ENCODE results near the gene CNIH3. TPM values are rescaled to one million over a fixed set of nuclear protein-coding genes. Genes with fewer than 3 reads are reported as not detected.

Gene CNIH3
- polyA plus RNA-seq, 1 donor (not counting 4 experiments of a cell fraction or from before 2014, with no cell fraction given) = 0.81 TPM

GRCh38 chr1:224660074-224660473 lies 44.0 kb downstream of the CNIH3 start:
- no peak for DNase-seq (ENCODE audit: low read depth, low spot score)
- H3K79me2 ChIP-seq (ENCODE audit: control insufficient read depth, insufficient read depth, low read length) = no peaks in the 10 kb centered on the region
- no peak overlapping the region for H3K9ac ChIP-seq (ENCODE audit: control insufficient read depth, extremely low read depth, insufficient read depth, low read length)
- H3K36me3 ChIP-seq (ENCODE audit: control insufficient read depth in 2 of 2, extremely low read depth in 1 of 2, insufficient read depth in 2 of 2, low read length in 2 of 2) = no peaks in the 10 kb centered on the region
- no peaks in the 10 kb centered on the region for H3K9me1 ChIP-seq (ENCODE audit: control insufficient read depth, extremely low read depth, insufficient read depth, low read length)
- no peaks in the 10 kb centered on the region for H4K20me1 ChIP-seq (ENCODE audit: control insufficient read depth, extremely low read depth, insufficient read depth, low read length)
- no peaks in the 10 kb centered on the region for H3K27me3 ChIP-seq (ENCODE audit: control insufficient read depth, extremely low read depth, insufficient read depth, low read length)
- no peak overlapping the region for H3K27ac ChIP-seq (ENCODE audit: control insufficient read depth, insufficient read depth, low read length)
- dilution Hi-C loops (cut with MboI; ENCODE audit: extremely low pct_ligation_motif_present, low sequenced_read_pairs) = no loop called here
- H3K4me1 ChIP-seq (ENCODE audit: control insufficient read depth, extremely low read depth, insufficient read depth, low read length) = no peaks in the 10 kb centered on the region
- no peak overlapping the region for H2AFZ ChIP-seq (ENCODE audit: control insufficient read depth, low read length)
- no peaks in the 10 kb centered on the region for H3K9me3 ChIP-seq (ENCODE audit: control insufficient read depth, low read depth, low read length)
- FAIRE-seq = no peak
- TF ChIP-seq EZH2 (IDR thresholded peaks at IDR 0.05; ENCODE audit: low read length) (no peak), CTCF (optimal IDR thresholded peaks at IDR 0.05 in 1 of 3, IDR thresholded peaks at IDR 0.05 in 1 of 3, conservative IDR thresholded peaks at IDR 0.05 in 1 of 3; ENCODE audit: extremely low read depth in 1 of 3, insufficient read depth in 2 of 3, low read length in 3 of 3) (no peak)
- H3K4me3 ChIP-seq (ENCODE audit: control insufficient read depth in 2 of 3, extremely low read depth in 1 of 3, insufficient read depth in 2 of 3, low read depth in 1 of 3, low read length in 3 of 3) = no peak overlapping the region
- H3K4me2 ChIP-seq (ENCODE audit: control insufficient read depth, extremely low read depth, insufficient read depth, low read depth, low read length) = no peak overlapping the region

- TF ChIP-seq CTCF (optimal IDR thresholded peaks at IDR 0.05 in 1 of 3, IDR thresholded peaks at IDR 0.05 in 1 of 3, conservative IDR thresholded peaks at IDR 0.05 in 1 of 3; ENCODE audit: extremely low read depth in 1 of 3, insufficient read depth in 2 of 3, low read length in 3 of 3) (no peak), EZH2 (IDR thresholded peaks at IDR 0.05; ENCODE audit: low read length) (no peak)
- no peak overlapping the region for H3K9ac ChIP-seq (ENCODE audit: control insufficient read depth, extremely low read depth, insufficient read depth, low read length)
- no peak for FAIRE-seq
- no peaks in the 10 kb centered on the region for H3K4me1 ChIP-seq (ENCODE audit: control insufficient read depth, extremely low read depth, insufficient read depth, low read length)
- dilution Hi-C loops (cut with MboI; ENCODE audit: extremely low pct_ligation_motif_present, low sequenced_read_pairs) = no loop called here
- H3K27me3 ChIP-seq (ENCODE audit: control insufficient read depth, extremely low read depth, insufficient read depth, low read length) = peaks cover 4% of the 10 kb centered on the region
- no peak for DNase-seq (ENCODE audit: low read depth, low spot score)
- H3K9me1 ChIP-seq (ENCODE audit: control insufficient read depth, extremely low read depth, insufficient read depth, low read length) = no peaks in the 10 kb centered on the region
- H3K36me3 ChIP-seq (ENCODE audit: control insufficient read depth in 2 of 2, extremely low read depth in 1 of 2, insufficient read depth in 2 of 2, low read length in 2 of 2) = no peaks in the 10 kb centered on the region
- H4K20me1 ChIP-seq (ENCODE audit: control insufficient read depth, extremely low read depth, insufficient read depth, low read length) = no peaks in the 10 kb centered on the region
- H3K4me3 ChIP-seq (ENCODE audit: control insufficient read depth in 2 of 3, extremely low read depth in 1 of 3, insufficient read depth in 2 of 3, low read depth in 1 of 3, low read length in 3 of 3) = no peak overlapping the region
- H3K79me2 ChIP-seq (ENCODE audit: control insufficient read depth, insufficient read depth, low read length) = no peaks in the 10 kb centered on the region
- no peak overlapping the region for H2AFZ ChIP-seq (ENCODE audit: control insufficient read depth, low read length)
- no peak overlapping the region for H3K27ac ChIP-seq (ENCODE audit: control insufficient read depth, insufficient read depth, low read length)
- H3K9me3 ChIP-seq (ENCODE audit: control insufficient read depth, low read depth, low read length) = no peaks in the 10 kb centered on the region
- no peak overlapping the region for H3K4me2 ChIP-seq (ENCODE audit: control insufficient read depth, extremely low read depth, insufficient read depth, low read depth, low read length)
Measured at GRCh38 chr1:224662870-224663269, 46.8 kb downstream of the CNIH3 start.

All from keratinocyte (primary cell).